Activated T-cell treated with anti-CD3 and anti-CD28 coated beads, Interleukin-2, amount 50 U/mL, for 4 hours (primary cell): ENCODE data around the gene PTOV1. TPM values are rescaled to one million over a fixed set of nuclear protein-coding genes. Genes with fewer than 3 reads are reported as not detected.

Experiments used
- ATAC-seq, 2 donors: fragments of 200-7000 bp; cut with Tn5 transposase; one replicate each; pipeline ENCODE4 v1.10.0; 2021
- DNase-seq: peaks from one replicate; pipeline ENCODE4 v3.0.0-alpha.2; 2020
- H3K27me3 Mint-ChIP-seq: one replicate; pipeline ENCODE4 v1.8.0; 2021; ENCODE audit warnings: low read depth, mixed read lengths
- H3K36me3 Mint-ChIP-seq: one replicate; pipeline ENCODE4 v1.8.0; 2022; ENCODE audit warnings: mixed read lengths; ENCODE audit not compliant: insufficient read depth
- H3K4me1 Mint-ChIP-seq: one replicate; pipeline ENCODE4 v1.8.0; 2021; ENCODE audit warnings: low read depth, mixed read lengths
- H3K4me3 Mint-ChIP-seq: one replicate; pipeline ENCODE4 v1.8.0; 2021; ENCODE audit warnings: mild to moderate bottlenecking, moderate library complexity, mixed read lengths
- H3K9me3 Mint-ChIP-seq: one replicate; pipeline ENCODE4 v1.8.0; 2021; ENCODE audit warnings: mixed read lengths
- total RNA-seq, 3 donors: library from RNA; stranded (reverse); gene quantifications; one replicate each; pipeline ENCODE4 v1.2.1, GENCODE V29; 2021

PTOV1 gene
- total RNA-seq, 3 donors from 2014 or later: 77.8 to 86.3 (median 83.7) TPM

DNA sequence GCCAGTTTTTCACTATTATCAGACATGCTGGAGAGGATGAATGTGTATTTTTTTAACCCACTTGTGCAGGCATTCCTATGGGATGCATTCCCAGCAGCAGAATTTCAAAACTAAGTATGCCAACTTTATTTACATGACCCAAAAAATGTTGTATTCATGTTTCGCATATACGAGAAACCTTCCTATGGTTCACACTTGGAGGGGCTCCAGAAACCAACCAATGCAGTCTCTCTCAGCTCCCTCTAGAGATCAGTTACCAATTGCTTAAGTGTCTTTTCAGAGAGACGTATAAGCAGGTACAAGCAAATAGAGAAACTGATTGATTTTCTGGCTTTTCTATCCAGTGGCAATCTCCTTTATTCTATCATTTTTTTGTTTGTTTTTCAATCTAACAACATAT, 5.5 kb upstream of the PTOV1 start:
- H3K4me3 Mint-ChIP-seq: no peak overlapping the region
- ATAC-seq (no peak), DNase-seq (no peak)
- peaks cover 25% of the 10 kb centered on the region for H3K4me1 Mint-ChIP-seq
- peaks cover 6% of the 10 kb centered on the region for H3K9me3 Mint-ChIP-seq
- no peaks in the 10 kb centered on the region for H3K27me3 Mint-ChIP-seq
- H3K36me3 Mint-ChIP-seq: peaks cover 5% of the 10 kb centered on the region

GRCh38 chr19:49846408-49846807, 4.6 kb upstream of the PTOV1 start:
- DNase-seq (no peak), ATAC-seq (no peak)
- H3K36me3 Mint-ChIP-seq: peaks cover 2% of the 10 kb centered on the region
- H3K4me3 Mint-ChIP-seq: no peak overlapping the region
- no peaks in the 10 kb centered on the region for H3K27me3 Mint-ChIP-seq
- peaks cover 6% of the 10 kb centered on the region for H3K9me3 Mint-ChIP-seq
- H3K4me1 Mint-ChIP-seq: peaks cover 25% of the 10 kb centered on the region

- no peak for ATAC-seq
- Mint-ChIP-seq H3K36me3 (peaks cover 2% of the 10 kb centered on the region), H3K27me3 (no peaks in the 10 kb centered on the region), H3K4me1 (peaks cover 36% of the 10 kb centered on the region), H3K9me3 (peaks cover 6% of the 10 kb centered on the region), H3K4me3 (no peak overlapping the region)
- no peak for DNase-seq
Measured at GRCh38 chr19:49847731-49848696, 2.9 kb upstream of the PTOV1 start.

GRCh38 chr19:49848938-49849337, 2.0 kb upstream of the PTOV1 start:
- H3K9me3 Mint-ChIP-seq: peaks cover 6% of the 10 kb centered on the region
- no peak for DNase-seq
- H3K36me3 Mint-ChIP-seq: peaks cover 2% of the 10 kb centered on the region
- ATAC-seq: no peak
- H3K4me3 Mint-ChIP-seq: peak overlapping the region; percentile 75
- H3K4me1 Mint-ChIP-seq: peaks cover 41% of the 10 kb centered on the region
- H3K27me3 Mint-ChIP-seq: no peaks in the 10 kb centered on the region

DNA sequence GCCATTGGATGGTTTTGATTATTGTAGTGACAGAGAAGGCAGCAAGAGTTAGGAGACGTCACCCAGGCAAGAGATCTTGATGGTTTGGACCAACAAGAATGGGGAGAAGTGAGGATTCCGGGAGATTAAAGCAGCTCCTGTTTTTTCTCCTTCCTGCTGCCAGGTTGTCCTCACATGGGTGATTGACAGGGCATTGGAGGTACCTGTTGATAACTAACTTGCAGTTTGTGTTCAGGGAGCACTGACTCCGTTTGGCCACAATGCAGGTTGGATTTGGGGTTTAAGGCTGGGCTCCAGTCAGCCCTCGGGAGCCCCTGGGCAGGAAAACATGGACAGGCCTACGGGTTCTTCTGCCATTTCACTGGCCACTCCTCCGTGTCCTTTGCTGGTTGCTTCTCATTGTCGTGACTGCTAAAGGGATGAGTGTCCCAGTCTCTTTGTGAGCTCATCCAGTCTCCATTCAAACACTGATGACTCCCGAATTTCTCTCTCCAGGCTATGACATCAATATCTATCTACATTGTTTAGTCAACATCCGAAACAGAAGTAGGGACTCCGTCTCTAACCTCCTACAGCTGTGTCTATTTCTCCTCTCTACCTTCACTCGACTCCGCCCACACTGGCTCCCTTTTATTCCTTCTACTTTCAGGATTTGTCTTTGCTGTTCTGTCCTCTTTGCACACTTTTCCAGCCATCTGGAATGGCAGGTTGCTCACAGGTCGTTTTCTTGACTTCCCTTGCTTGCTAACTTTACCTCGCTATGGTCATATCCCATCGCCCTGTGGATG, 1.3 kb upstream of the PTOV1 start:
- no peak for DNase-seq
- peak overlapping the region; percentile 88 for H3K4me3 Mint-ChIP-seq
- H3K9me3 Mint-ChIP-seq: peaks cover 6% of the 10 kb centered on the region
- no peaks in the 10 kb centered on the region for H3K27me3 Mint-ChIP-seq
- no peak for ATAC-seq
- H3K36me3 Mint-ChIP-seq: peaks cover 2% of the 10 kb centered on the region
- H3K4me1 Mint-ChIP-seq: peaks cover 41% of the 10 kb centered on the region

DNA sequence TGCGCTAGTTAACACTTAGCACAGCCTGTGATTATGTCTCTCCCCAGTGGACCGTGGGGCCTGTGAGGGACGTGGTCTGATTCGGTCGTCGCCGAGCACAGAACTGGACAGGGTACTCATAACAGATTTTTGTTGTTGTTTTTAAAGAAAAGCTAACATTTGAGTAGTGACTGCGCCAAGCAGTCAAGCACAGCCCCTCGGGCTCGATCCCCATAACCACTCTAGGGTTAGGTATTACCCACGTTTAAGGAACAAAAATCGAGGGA, 805 bp upstream of the PTOV1 start:
- Mint-ChIP-seq H3K9me3 (peaks cover 6% of the 10 kb centered on the region), H3K4me1 (peaks cover 41% of the 10 kb centered on the region), H3K27me3 (no peaks in the 10 kb centered on the region), H3K4me3 (peak overlapping the region; percentile 88), H3K36me3 (peaks cover 2% of the 10 kb centered on the region)
- ATAC-seq (no peak), DNase-seq (no peak)

- H3K27me3 Mint-ChIP-seq: no peaks in the 10 kb centered on the region
- DNase-seq (no peak), ATAC-seq (peak; percentile 7 to 10)
- H3K4me1 Mint-ChIP-seq: peaks cover 41% of the 10 kb centered on the region
- H3K4me3 Mint-ChIP-seq: peak overlapping the region; percentile 84
- peaks cover 2% of the 10 kb centered on the region for H3K36me3 Mint-ChIP-seq
- H3K9me3 Mint-ChIP-seq: peaks cover 6% of the 10 kb centered on the region
Measured at GRCh38 chr19:49851456-49852259, 699 bp downstream of the PTOV1 start.

DNA sequence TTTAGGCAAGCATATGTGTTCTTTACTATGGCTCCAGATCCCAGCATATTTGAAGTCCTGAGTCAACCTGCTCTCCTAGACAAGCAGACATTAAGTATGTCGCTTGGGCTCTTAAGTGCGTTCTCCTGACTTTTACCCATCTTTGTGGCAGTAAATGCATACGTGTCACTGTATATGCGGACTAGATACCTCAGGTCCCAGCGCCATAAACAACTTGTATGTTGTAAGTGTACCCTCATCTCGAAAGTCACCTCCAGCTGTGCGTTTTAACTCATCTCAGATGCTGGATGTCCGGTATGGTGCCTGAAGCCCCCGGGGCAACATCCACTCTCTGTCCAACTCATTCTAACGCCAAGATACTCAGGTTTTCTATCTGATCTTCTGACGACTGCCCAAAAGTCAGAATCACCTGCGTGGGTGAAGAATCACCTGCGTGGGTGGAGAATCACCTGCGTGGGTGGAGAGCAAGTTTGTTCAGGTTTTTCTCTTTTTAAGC, 1.7 kb downstream of the PTOV1 start:
- DNase-seq: no peak
- no peaks in the 10 kb centered on the region for H3K27me3 Mint-ChIP-seq
- H3K4me1 Mint-ChIP-seq: peaks cover 39% of the 10 kb centered on the region
- peaks cover 2% of the 10 kb centered on the region for H3K36me3 Mint-ChIP-seq
- peak overlapping the region; percentile 84 for H3K4me3 Mint-ChIP-seq
- peaks cover 6% of the 10 kb centered on the region for H3K9me3 Mint-ChIP-seq
- ATAC-seq: no peak

DNA sequence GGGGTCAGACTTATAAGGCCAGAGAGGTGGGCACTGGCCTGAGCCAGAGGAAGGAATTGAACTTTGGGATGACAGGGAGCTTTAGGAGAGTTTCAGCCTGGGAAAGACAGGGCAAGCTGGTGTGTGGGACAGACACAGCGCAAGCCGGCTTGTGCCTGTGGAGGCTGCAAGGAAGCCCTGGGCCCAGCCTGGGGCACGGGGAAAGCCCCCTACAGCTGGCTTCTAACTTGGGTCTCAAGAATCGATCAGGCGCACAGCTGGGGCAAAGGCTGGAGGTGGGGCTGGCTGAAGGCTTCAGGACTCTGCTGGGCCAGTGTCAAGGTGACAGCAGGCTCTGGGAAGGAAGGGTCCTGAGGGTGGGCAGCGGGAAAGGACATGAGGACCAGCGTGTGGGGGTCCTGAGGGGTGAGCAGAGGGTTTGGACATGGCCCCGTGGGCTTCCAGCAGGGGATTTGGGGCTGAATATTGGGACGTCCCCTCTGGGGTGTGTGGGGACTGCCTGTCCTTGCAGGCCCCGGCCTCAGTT, 3.0 kb downstream of the PTOV1 start:
- Mint-ChIP-seq H3K4me1 (peaks cover 29% of the 10 kb centered on the region), H3K9me3 (peaks cover 4% of the 10 kb centered on the region)
- no peak for DNase-seq

DNA sequence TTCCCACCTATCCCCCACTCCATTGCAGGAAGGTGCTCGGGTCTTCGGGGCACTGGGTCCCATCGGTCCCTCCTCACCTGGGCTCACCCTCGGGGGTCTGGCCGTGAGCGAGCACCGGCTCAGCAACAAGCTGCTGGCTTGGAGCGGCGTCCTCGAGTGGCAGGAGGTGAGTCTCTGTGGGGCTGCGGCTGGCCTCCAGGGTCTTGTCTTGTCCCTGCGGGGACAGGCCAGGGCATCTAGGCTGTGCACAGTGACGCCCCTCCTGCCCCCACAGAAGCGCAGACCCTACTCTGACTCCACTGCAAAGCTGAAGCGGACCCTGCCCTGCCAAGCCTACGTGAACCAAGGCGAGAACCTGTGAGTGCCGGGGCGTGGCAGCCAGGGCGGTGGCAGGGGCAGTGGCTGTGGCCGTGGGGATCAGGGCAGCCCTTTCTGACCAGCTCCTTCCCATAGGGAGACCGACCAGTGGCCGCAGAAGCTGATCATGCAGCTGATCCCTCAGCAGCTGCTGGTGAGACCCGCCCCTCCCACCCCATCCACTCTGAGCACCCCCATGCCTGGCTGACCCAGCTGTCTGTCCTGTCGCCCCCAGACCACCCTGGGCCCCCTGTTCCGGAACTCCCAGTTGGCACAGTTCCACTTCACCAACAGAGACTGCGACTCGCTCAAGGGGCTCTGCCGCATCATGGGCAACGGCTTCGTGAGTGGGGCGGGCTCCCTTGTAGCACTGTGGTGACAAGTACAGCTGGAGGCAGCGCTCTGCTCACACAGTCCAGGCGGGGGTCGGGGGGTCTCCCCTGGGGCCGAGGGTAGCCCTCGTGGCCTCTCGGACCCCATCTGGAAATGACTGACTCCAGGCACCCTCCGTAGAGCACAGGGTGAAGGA, 3.7 kb downstream of the PTOV1 start:
- no peaks in the 10 kb centered on the region for H3K27me3 Mint-ChIP-seq
- H3K36me3 Mint-ChIP-seq: peaks cover 3% of the 10 kb centered on the region
- peaks cover 24% of the 10 kb centered on the region for H3K4me1 Mint-ChIP-seq
- DNase-seq (no peak), ATAC-seq (no peak)
- H3K9me3 Mint-ChIP-seq: no peaks in the 10 kb centered on the region
- H3K4me3 Mint-ChIP-seq: no peak overlapping the region

More for the DNA sequence above, 3.0 kb downstream of the PTOV1 start:
- no peak for ATAC-seq
- H3K4me3 Mint-ChIP-seq: peak overlapping the region; percentile 14
- H3K36me3 Mint-ChIP-seq: peaks cover 4% of the 10 kb centered on the region
- no peaks in the 10 kb centered on the region for H3K27me3 Mint-ChIP-seq

- Mint-ChIP-seq H3K27me3 (no peaks in the 10 kb centered on the region), H3K4me3 (no peak overlapping the region), H3K4me1 (peaks cover 17% of the 10 kb centered on the region), H3K36me3 (peaks cover 3% of the 10 kb centered on the region), H3K9me3 (no peaks in the 10 kb centered on the region)
- ATAC-seq (no peak), DNase-seq (no peak)
Measured at GRCh38 chr19:49855277-49855675, 4.3 kb downstream of the PTOV1 start.

- ATAC-seq (no peak), DNase-seq (no peak)
- Mint-ChIP-seq H3K27me3 (no peaks in the 10 kb centered on the region), H3K9me3 (no peaks in the 10 kb centered on the region), H3K4me1 (peaks cover 16% of the 10 kb centered on the region), H3K4me3 (no peak overlapping the region), H3K36me3 (peaks cover 3% of the 10 kb centered on the region)
Measured at GRCh38 chr19:49855676-49856573, 5.0 kb downstream of the PTOV1 start.
